Neural progenitor cell (in vitro differentiated cells): ENCODE results near the gene TRIM41.

ENCODE experiments used
- EZH2phosphoT487 ChIP-seq: fragments of 200-600 bp; sonication (generic); IDR thresholded peaks from 2 replicates; pipeline ENCODE4 v1.6.1; 2017; ENCODE audit warnings: antibody characterized with exemption
- TF ChIP-seq, protein P1 (sequence below): fragments of 200-600 bp; sonication (generic); IDR thresholded peaks from 2 replicates; pipeline ENCODE4 v1.5.1; 2017; ENCODE audit warnings: antibody characterized with exemption, mild to moderate bottlenecking

DNA sequence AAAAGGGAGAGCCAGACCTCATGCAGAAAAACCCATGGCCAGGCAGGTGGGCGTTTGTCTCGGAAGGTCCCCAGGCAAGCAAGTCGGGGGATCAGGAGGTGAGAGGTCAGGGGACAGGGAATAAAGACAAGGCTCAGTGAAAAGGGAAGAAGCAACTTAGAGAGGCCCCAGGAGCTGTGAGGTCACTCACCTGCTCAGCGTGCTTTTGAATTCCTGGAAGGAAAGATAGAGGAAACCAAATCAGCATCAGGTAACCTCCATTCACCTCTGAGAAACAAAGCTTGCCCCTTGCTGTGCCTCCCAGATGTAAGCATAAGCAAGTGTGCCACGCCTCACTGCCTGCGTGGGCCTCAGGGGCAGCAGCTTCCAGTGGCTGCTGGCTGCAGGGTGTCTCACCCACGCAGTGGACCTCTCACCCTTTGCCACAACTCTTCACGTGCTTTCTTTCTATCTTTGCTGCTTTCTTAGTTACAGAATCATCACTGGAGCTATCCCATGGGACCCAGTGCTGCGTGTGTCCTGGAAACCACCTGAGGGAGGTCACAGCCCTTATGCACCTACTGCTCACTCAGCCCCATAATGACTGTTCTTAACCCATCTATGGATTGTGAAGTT is 24.1 kb upstream of the TRIM41 start:
- TF ChIP-seq, protein P1, sequence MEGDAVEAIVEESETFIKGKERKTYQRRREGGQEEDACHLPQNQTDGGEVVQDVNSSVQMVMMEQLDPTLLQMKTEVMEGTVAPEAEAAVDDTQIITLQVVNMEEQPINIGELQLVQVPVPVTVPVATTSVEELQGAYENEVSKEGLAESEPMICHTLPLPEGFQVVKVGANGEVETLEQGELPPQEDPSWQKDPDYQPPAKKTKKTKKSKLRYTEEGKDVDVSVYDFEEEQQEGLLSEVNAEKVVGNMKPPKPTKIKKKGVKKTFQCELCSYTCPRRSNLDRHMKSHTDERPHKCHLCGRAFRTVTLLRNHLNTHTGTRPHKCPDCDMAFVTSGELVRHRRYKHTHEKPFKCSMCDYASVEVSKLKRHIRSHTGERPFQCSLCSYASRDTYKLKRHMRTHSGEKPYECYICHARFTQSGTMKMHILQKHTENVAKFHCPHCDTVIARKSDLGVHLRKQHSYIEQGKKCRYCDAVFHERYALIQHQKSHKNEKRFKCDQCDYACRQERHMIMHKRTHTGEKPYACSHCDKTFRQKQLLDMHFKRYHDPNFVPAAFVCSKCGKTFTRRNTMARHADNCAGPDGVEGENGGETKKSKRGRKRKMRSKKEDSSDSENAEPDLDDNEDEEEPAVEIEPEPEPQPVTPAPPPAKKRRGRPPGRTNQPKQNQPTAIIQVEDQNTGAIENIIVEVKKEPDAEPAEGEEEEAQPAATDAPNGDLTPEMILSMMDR, result no peak
- no peak for TF ChIP-seq EZH2phosphoT487
